GM10266 (cell line): ENCODE measurements around the gene SPSB3.

Source experiments
- DNase-seq: peaks from one replicate; pipeline ENCODE4 v3.0.0; 2012; ENCODE audit errors: extremely low spot score
- CTCF ChIP-seq: IDR thresholded peaks from 2 replicates; pipeline ENCODE4 v1.5.1; 2012; ENCODE audit warnings: mild to moderate bottlenecking, low read depth; ENCODE audit not compliant: control insufficient read depth, insufficient read depth; ENCODE audit errors: missing control alignments

The SPSB3 gene

GRCh38 chr16:1751946-1752345 lies 30.4 kb downstream of the SPSB3 start:
- no peak for DNase-seq
- TF ChIP-seq CTCF, result no peak

GRCh38 chr16:1749152-1750117 lies 32.9 kb downstream of the SPSB3 start:
- no peak for DNase-seq
- no peak for TF ChIP-seq CTCF

GRCh38 chr16:1747934-1748333 lies 34.4 kb downstream of the SPSB3 start:
- DNase-seq, result no peak
- no peak for TF ChIP-seq CTCF

- no peak for TF ChIP-seq CTCF
These were observed 35.6 kb downstream of the SPSB3 start for GRCh38 chr16:1746693-1747195.

GRCh38 chr16:1745900-1746692 lies 36.3 kb downstream of the SPSB3 start:
- no peak for DNase-seq

More at GRCh38 chr16:1746693-1747195, 35.6 kb downstream of the SPSB3 start:
- DNase-seq, result no peak

GRCh38 chr16:1745181-1745899 lies 37.0 kb downstream of the SPSB3 start:
- DNase-seq, result no peak
- no peak for TF ChIP-seq CTCF

More at GRCh38 chr16:1745900-1746692, 36.3 kb downstream of the SPSB3 start:
- no peak for TF ChIP-seq CTCF
